HG03378 (cell line): ENCODE measurements around the gene USP2.

Source experiments
- ATAC-seq: cut with Tn5 transposase; IDR thresholded peaks from one replicate; pipeline ENCODE4 v1.9.1; 2021; ENCODE audit warnings: mild to moderate bottlenecking, moderate library complexity; ENCODE audit not compliant: unreplicated experiment

Gene USP2

GRCh38 chr11:119307219-119307618 lies 74.3 kb downstream of the USP2 start:
- ATAC-seq, result no peak

- ATAC-seq, result no peak
Measured at GRCh38 chr11:119306373-119306890, 75.1 kb downstream of the USP2 start.

DNA sequence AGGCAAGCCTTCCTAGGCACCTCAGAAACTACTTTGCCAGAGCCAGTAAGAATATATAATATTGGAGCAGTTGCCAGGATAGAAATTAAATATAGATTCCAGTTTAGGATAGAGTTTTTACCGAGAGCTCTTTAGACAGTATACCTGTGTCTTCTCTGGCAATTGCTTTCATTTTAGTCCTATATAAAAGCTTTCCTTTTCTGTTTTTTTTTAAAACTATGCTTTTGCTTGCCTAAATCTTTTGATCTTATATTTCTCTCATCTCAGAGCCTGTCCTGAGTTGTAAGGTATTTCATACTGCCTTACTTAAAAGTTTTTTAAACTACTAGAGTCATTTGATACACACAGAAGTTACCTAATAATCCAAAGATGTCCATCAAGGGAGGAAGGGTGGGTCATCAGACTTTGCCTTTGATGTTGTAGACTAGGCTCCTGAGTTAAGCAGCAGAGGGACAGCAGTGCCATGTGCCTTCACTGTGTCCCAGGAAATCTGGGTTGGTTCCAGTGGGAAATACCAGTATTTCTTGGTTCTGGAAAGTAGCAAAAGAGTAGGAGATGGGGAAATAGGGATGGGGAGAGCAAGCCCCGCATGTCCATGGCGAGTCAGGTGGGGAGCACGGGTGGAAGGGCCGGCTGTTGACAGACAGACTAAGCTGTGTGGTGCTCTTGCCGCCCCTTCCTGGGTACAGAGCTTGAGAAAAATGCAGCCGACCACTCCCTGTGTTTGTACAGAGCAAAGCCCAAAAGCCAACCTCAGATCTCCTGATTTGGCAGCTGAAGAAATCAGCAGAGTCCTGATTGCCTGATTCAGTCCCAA lies 75.7 kb downstream of the USP2 start:
- no peak for ATAC-seq
